Uterus (tissue), 2 donors: ENCODE measurements around the gene ANKRD16.

ENCODE experiments used
- CTCF ChIP-seq, 4 experiments: fragments of 200-600 bp in 2 of 4; fragments of 450-650 bp in 2 of 4; sonication (generic) in 2 of 4; IDR thresholded peaks; one replicate each; pipeline ENCODE4 v1.5.1; 2016 to 2019; ENCODE audit warnings: antibody characterized with exemption in 4 of 4, mild to moderate bottlenecking in 2 of 4, moderate library complexity in 1 of 4
- POLR2A ChIP-seq, 2 donors: fragments of 450-650 bp; IDR thresholded peaks; one replicate each; pipeline ENCODE4 v1.6.1; 2016; ENCODE audit warnings: antibody characterized with exemption in 2 of 2, mild to moderate bottlenecking in 1 of 2, moderate library complexity in 1 of 2

- no peak for TF ChIP-seq CTCF (IDR thresholded peaks at IDR 0.05)
- TF ChIP-seq POLR2A (IDR thresholded peaks at IDR 0.05) = no peak
These were observed 48.6 kb upstream of the ANKRD16 start for GRCh38 chr10:5938291-5938690.
